HG02870 (cell line): ENCODE measurements around the gene COQ4.
A peak's percentile ranks its signal among the peaks of the same experiment; 100 is the strongest.
"Not testable (repeated sequence)": the region's sequence is repeated elsewhere in the genome, so short reads cannot be mapped to it uniquely, and the experiment has no call there.

Experiments used
- ATAC-seq: cut with Tn5 transposase; IDR thresholded peaks from one replicate; pipeline ENCODE4 v1.9.1; 2021; ENCODE audit warnings: mild to moderate bottlenecking, moderate library complexity; ENCODE audit not compliant: unreplicated experiment

COQ4 gene

GRCh38 chr9:128322404-128323211 lies at the start of gene COQ4, which contains the start of gene TRUB2:
Gene COQ4 (plus strand): TSS chr9:128322839. CDS start chr9:128322859, 20 bp downstream.
Gene TRUB2 (minus strand): TSS chr9:128322447. CDS start chr9:128322408, 39 bp downstream.
- ATAC-seq: peak; percentile 76

- ATAC-seq: no peak
Measured at GRCh38 chr9:128274245-128274644, 48.4 kb upstream of the COQ4 start.

GRCh38 chr9:128275198-128276007 lies 47.2 kb upstream of the COQ4 start, which contains the start of gene GOLGA2:
Gene GOLGA2 (minus strand): TSS chr9:128276007. CDS start chr9:128275976, 31 bp downstream.
- ATAC-seq: peak; percentile 46

GRCh38 chr9:128276008-128276573 lies 46.5 kb upstream of the COQ4 start, which contains the start of gene SWI5:
Gene SWI5 (plus strand): TSS chr9:128276276.
- ATAC-seq: peak; percentile 95

GRCh38 chr9:128276574-128277270 lies 45.9 kb upstream of the COQ4 start:
- ATAC-seq: no peak

GRCh38 chr9:128279088-128280073 lies 43.3 kb upstream of the COQ4 start:
- ATAC-seq: not testable (repeated sequence)

- no peak for ATAC-seq
Measured at GRCh38 chr9:128280084-128280622, 42.5 kb upstream of the COQ4 start.

GRCh38 chr9:128282500-128282899 lies 40.1 kb upstream of the COQ4 start:
- no peak for ATAC-seq

- no peak for ATAC-seq
Measured at GRCh38 chr9:128285033-128285784, 37.4 kb upstream of the COQ4 start.

- ATAC-seq: no peak
Measured at GRCh38 chr9:128286440-128286839, 36.2 kb upstream of the COQ4 start.

- ATAC-seq: no peak
Measured at GRCh38 chr9:128288273-128289004, 34.2 kb upstream of the COQ4 start.

GRCh38 chr9:128292009-128292408 lies 30.6 kb upstream of the COQ4 start:
- no peak for ATAC-seq

- ATAC-seq: no peak
Measured at GRCh38 chr9:128293091-128293490, 29.5 kb upstream of the COQ4 start.

GRCh38 chr9:128294142-128294541 lies 28.5 kb upstream of the COQ4 start:
- ATAC-seq: no peak

GRCh38 chr9:128296340-128297220 lies 26.1 kb upstream of the COQ4 start:
- ATAC-seq: no peak

GRCh38 chr9:128297221-128297773 lies 25.3 kb upstream of the COQ4 start:
- no peak for ATAC-seq
